B cell (primary cell): ENCODE data around the gene KLHL25.

Experiments
- EZH2 ChIP-seq: IDR thresholded peaks from 2 replicates; pipeline ENCODE4 v1.6.1; 2012; ENCODE audit warnings: borderline replicate concordance, low read depth, mild to moderate bottlenecking, moderate library complexity, low read length; ENCODE audit not compliant: insufficient read depth, poor library complexity, severe bottlenecking
- TF ChIP-seq, protein P1 (sequence below): fragments of 200-600 bp; IDR thresholded peaks from one replicate; pipeline ENCODE4 v1.8.0; 2022; ENCODE audit warnings: antibody characterized with exemption, mild to moderate bottlenecking

DNA sequence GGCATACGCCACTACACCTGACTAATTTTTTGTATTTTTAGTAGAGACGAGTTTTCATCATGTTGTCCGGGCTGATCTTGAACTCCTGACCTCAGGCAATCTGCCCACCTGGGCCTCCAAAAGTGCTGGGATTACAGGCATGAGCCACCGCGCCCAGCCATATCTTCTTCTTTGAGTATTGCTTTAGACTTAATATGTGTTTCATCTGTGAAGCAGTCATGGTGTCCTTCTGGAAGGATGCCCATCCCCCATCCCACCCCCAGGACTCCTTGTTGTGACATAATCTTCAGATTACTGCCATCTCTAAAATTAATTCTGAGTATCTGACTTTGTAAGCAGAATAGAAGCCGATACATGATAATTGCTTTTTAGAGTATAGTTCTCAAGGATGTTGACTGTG lies 57.7 kb downstream of the KLHL25 start:
- TF ChIP-seq EZH2 = no peak
- TF ChIP-seq, protein P1, sequence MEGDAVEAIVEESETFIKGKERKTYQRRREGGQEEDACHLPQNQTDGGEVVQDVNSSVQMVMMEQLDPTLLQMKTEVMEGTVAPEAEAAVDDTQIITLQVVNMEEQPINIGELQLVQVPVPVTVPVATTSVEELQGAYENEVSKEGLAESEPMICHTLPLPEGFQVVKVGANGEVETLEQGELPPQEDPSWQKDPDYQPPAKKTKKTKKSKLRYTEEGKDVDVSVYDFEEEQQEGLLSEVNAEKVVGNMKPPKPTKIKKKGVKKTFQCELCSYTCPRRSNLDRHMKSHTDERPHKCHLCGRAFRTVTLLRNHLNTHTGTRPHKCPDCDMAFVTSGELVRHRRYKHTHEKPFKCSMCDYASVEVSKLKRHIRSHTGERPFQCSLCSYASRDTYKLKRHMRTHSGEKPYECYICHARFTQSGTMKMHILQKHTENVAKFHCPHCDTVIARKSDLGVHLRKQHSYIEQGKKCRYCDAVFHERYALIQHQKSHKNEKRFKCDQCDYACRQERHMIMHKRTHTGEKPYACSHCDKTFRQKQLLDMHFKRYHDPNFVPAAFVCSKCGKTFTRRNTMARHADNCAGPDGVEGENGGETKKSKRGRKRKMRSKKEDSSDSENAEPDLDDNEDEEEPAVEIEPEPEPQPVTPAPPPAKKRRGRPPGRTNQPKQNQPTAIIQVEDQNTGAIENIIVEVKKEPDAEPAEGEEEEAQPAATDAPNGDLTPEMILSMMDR = no peak
